ENCODE results near the gene MAP3K21. TPM values are rescaled to one million over a fixed set of nuclear protein-coding genes. Genes with fewer than 3 reads are reported as not detected.

Gene MAP3K21
- total RNA-seq, 4 donors from 2014 or later: 0.19 to 1.9 (median 1.1) TPM

DNA sequence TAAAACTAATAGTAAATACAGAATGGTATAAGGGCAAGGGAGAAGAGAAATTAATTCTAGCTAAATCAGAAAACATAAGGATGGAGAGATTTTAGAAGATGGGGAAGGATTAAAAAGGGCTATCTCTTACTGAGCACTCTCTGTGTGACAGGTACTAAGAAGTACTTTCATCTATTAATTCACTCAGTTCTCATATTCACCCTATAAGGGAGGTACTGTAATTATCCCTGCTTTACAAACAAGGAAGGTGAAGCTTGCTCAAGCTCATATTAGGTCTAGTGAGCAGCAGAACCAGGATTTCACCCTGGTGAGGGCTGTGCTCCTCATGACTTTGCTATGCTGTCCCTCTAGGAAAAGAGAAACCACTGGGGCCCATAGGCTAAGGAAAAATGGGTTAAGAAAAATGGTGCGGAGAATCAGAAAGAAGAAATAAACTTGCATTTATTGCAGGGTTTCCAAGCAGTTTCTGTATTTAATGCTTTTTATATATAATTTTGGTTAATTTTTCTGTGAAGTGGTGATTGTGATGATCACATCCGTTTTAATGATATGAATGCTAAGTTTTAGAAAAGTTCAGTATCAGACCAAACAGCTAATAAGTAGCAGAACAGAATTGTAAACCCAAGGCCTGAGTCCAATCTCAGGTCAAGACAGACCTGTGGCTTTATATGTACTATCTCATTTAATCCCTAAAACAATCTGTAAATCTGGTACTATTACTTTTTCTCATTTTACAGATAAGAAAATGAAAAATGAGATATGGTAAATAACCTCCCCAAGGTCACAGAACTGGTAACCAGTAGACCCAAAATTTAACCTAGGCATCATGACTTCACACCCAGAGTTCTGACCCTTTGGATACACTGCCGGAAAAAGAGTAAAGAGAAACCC is 33.7 kb upstream of the MAP3K21 start:
- TF ChIP-seq, protein P1, sequence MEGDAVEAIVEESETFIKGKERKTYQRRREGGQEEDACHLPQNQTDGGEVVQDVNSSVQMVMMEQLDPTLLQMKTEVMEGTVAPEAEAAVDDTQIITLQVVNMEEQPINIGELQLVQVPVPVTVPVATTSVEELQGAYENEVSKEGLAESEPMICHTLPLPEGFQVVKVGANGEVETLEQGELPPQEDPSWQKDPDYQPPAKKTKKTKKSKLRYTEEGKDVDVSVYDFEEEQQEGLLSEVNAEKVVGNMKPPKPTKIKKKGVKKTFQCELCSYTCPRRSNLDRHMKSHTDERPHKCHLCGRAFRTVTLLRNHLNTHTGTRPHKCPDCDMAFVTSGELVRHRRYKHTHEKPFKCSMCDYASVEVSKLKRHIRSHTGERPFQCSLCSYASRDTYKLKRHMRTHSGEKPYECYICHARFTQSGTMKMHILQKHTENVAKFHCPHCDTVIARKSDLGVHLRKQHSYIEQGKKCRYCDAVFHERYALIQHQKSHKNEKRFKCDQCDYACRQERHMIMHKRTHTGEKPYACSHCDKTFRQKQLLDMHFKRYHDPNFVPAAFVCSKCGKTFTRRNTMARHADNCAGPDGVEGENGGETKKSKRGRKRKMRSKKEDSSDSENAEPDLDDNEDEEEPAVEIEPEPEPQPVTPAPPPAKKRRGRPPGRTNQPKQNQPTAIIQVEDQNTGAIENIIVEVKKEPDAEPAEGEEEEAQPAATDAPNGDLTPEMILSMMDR (IDR thresholded peaks at IDR 0.05; ENCODE audit: low read depth): no peak

DNA sequence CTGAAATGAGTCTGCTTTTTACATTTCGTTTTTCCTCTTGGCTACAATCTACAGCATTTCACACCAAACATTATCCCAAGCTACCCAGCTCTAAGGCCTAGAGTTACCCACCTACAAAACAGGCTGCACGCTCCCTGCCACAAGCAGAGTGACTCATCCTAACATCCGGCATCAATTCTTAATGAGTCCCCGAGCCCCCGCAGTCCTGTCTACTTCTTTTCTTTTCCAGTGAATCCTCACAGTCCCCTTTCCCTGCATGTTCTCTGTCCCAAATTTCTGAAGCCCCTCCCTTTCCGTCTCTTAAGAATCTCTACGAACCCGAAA is 32.6 kb upstream of the MAP3K21 start:
- TF ChIP-seq, protein P1 (IDR thresholded peaks at IDR 0.05; ENCODE audit: low read depth): no peak

GRCh38 chr1:233295237-233295974 is 32.1 kb upstream of the MAP3K21 start, which contains the start of gene PCNX2:
Gene PCNX2, minus strand, starts transcription at chr1:233295725. Its CDS starts 247 bp downstream, at chr1:233295478.
- TF ChIP-seq, protein P1 (IDR thresholded peaks at IDR 0.05; ENCODE audit: low read depth): no peak

DNA sequence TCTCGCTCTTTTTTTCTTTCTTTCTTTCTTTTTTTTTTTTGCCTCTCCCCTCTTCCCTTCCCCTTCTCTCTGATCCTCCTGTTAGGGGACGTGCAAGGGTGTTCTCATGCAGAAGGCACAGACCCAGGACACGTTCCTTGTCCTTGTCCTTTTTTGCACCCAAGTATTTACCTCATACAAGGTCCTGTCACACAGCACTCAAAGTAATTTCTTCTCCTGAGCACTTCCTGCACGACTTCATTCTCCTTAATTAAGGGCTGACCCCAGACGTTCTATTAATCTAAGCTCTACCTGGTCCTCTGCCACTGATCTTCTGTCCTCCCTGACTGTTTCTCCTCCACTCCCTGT is 31.6 kb upstream of the MAP3K21 start:
- TF ChIP-seq, protein P1 (IDR thresholded peaks at IDR 0.05; ENCODE audit: low read depth): no peak

GRCh38 chr1:233299450-233299849 is 28.1 kb upstream of the MAP3K21 start:
- TF ChIP-seq, protein P1 (IDR thresholded peaks at IDR 0.05; ENCODE audit: low read depth): no peak

- TF ChIP-seq, protein P1 (IDR thresholded peaks at IDR 0.05; ENCODE audit: low read depth): no peak
These were observed 27.2 kb upstream of the MAP3K21 start for GRCh38 chr1:233300326-233300725.

DNA sequence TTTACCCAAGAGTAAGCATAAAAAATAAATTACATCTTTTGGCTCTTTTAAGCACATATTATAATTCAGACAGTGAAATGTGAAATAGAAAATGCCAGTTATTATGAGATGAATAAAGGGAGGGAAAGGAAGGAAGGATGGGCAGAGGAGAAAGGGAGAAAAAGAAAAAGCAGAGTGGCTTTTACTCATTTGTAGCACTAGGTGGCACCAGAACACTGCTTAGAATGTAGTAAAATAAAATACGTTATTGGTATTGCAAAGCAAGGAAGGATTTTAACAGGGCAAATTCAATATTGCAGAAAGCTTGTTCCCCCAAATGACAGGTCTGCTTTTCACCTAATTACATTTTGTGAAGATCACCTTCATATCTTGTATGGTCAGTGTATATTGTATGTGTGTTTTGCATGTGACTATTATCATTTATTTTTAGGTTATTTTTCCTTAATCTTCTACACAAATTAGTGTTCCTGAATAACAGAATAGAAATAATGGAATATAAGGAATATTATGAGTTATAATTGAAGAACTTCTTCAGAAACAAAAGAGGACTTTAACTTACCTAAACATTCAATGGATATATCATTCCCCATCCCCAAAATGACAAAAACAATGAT is 22.9 kb upstream of the MAP3K21 start:
- TF ChIP-seq, protein P1 (IDR thresholded peaks at IDR 0.05; ENCODE audit: low read depth): no peak

Measured in subcutaneous adipose tissue (tissue), 4 donors.